Right lobe of liver (tissue), 4 donors: ENCODE results near the gene CASP7.

Source experiments
- POLR2A ChIP-seq: fragments of 450-650 bp; IDR thresholded peaks from one replicate; pipeline ENCODE4 v1.6.1; 2017; ENCODE audit warnings: antibody characterized with exemption, mild to moderate bottlenecking
- TF ChIP-seq, protein P1 (sequence below), 4 donors: fragments of 200-600 bp in 3 of 4; fragments of 450-650 bp in 1 of 4; IDR thresholded peaks; one replicate each; pipeline versions ENCODE4 v1.5.1 to v1.8.0; 2016 to 2022; ENCODE audit warnings: antibody characterized with exemption in 4 of 4, mild to moderate bottlenecking in 2 of 4
- donor health status: DM: no; HTN: no; CAD: no.
- donor health status: DM: no; HTN: no; CAD: no.
- donor health status: DM: no; HTN: yes; CAD: no.

DNA sequence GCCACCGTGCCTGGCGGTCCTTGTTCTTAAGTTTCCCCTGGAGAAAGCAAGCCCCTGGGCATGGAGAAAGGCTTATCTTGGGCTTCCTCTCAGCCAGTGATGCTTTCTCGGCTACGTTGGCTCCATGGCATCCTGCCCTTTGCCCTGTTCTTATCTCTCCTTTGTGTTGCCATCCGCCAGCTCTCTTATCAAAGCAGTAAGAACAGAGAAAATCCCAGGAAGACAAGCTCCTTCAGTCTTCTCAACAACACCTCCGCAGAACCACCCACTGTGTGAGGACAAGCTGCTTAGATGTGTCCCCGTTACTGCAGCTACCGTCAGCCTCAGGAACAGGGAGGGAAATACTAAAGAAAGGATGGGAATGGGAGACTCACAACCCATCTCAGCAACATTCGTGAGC, 75.1 kb downstream of the CASP7 start:
- no peak for TF ChIP-seq POLR2A
- TF ChIP-seq, protein P1, sequence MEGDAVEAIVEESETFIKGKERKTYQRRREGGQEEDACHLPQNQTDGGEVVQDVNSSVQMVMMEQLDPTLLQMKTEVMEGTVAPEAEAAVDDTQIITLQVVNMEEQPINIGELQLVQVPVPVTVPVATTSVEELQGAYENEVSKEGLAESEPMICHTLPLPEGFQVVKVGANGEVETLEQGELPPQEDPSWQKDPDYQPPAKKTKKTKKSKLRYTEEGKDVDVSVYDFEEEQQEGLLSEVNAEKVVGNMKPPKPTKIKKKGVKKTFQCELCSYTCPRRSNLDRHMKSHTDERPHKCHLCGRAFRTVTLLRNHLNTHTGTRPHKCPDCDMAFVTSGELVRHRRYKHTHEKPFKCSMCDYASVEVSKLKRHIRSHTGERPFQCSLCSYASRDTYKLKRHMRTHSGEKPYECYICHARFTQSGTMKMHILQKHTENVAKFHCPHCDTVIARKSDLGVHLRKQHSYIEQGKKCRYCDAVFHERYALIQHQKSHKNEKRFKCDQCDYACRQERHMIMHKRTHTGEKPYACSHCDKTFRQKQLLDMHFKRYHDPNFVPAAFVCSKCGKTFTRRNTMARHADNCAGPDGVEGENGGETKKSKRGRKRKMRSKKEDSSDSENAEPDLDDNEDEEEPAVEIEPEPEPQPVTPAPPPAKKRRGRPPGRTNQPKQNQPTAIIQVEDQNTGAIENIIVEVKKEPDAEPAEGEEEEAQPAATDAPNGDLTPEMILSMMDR (IDR thresholded peaks at IDR 0.05) = no peak
